NCI-H82 treated with DMSO at 0.1 percent for 48 hours (cell line): ENCODE data around the gene SPPL3.
"Not testable (repeated sequence)": the region's sequence is repeated elsewhere in the genome, so short reads cannot be mapped to it uniquely, and the experiment has no call there.

Experiments used
- DNase-seq: peaks from one replicate; lab custom pipeline; 2025; ENCODE audit not compliant: unreplicated experiment; lab: John Stamatoyannopoulos, UW

The SPPL3 gene

DNA sequence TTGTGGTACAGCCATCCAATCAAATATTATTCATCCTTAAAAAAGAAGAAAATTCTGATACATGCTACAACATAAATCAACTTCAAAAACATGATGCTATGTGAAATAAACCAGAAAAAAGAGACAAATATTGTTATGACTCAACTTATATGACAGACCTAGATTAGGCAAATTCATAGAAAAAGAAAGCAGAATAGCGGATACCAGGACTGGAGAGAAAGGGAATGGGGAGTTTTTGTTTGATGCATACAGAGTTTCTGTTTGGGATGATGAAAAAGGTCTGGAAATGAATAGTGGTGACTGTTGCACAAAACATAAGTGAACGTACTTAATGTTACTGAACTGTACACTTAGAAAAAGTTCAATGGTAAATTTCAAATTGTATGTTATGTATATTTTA is 82.3 kb downstream of the SPPL3 start:
- no peak for DNase-seq

DNA sequence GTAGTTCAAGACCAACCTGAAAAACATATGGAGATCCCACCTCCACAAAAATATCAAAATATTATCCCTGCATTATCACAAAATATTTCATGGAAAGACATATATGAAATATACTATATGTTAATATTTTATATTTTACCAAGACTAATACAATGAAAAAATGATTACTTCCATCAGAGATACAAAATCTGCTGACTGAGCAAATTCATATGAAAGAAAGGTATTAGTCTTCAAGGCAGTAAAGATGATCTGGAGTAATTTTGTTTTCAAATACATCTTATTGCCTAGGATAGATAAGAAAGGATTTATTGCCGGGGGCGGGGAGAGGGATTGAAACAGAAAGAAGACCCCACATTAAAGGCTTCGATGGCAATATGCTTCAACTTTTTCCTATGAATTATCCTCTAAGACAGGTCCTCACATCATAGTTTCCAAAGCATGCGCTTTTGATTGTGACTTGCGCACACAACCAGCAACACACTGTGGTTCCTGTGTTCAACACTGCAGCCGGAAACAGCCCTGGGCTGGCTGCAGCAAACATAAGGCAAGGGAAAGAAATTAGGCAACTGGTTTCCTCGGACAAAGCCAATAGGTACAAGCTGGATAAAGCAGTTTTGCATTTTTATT is 83.2 kb downstream of the SPPL3 start:
- no peak for DNase-seq

DNA sequence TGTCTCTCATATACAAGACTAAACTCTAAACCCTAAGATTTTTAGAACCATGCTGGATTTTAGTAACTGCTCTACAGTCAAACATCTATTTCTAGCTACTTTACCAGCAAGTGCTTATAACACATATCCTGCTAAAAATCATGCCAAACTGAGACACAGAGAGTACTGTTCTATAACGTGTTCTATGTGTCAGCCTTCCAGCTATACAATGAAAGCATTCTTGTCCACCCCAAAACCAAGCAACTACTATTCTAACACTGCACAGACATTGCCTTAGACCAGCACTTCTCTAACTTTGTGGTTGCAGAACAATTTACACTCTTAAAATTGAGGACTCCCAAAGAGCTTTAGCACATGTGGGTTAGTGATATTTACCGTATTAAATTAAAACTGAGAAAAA is 85.7 kb downstream of the SPPL3 start:
- no peak for DNase-seq

DNA sequence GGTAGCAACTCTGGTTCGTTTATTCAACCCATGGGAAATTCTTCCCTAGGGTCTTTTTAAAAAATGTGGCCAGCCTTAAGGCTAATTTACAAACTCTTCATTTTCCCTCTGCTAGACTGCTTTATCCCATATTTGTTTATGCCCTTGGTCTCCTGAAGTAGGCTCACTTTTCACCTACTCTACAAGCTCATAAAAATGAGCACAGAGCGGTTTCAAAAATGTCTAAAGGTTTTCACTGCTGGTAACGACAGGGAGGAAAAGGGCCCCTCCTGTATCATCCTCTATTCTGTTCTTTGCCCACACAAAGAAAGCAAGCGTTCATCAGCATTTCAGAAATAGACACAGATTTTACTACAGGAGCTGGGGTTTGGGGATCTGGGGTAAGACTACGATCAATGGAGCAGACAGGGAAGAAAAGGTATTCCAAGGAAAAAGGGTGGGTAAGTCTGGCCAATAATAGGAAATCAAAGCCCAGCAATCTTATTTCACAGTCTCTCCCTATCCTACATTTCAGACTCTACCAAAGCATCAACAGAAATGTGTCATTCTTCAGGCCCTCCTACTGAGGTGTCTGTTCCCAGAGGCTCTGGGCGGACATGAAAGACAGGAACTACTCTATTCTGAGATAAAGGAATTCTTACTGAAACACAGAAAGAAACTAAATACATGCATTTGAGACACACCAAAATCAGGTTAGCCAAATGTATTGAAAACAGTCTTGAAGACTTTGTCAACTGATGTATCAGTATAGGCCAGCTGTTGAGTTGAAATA is 86.4 kb downstream of the SPPL3 start:
- DNase-seq: no peak

DNA sequence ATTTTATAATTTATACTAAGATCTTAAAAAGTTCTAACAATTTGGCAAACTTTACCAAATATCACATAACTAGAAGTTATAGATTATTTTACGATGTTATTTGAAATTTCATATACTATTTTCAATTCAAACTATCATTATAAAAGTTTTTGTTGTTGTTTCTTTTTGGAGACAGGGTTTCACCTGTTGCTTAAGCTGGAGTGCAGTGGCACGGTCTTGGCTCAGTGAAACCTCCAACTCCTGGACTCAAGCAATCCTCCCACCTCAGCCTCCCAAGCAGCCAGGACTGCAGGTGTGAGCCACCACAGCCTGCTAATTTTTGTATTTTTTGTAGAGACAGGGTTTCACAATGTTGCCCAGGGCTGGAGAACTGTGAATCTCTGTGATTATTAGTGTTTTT is 87.8 kb downstream of the SPPL3 start:
- no peak for DNase-seq

DNA sequence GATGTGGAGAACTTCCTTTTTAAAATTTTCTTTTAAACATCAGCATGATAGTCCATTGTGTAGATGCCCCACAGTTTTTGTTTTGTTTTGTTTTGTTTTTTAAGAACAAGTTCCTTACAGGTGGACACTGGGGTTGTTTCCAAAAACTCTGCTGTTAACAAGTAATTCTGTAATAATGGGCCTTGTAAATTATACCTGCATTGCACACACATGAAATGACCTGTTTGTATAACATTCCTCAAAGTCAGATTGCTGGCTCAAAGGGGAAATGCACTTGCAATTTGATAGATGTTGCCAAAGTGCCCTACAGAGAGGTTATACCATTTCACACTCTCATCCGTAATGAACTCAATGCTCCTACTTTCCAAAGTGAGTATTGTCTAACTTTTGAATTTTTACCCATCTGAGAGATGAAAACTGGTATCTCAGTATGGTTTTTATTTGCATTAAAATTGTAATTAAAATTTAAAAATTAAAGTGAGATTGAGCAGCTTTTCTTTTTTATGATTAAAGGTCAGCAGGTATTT is 89.2 kb downstream of the SPPL3 start:
- no peak for DNase-seq

DNA sequence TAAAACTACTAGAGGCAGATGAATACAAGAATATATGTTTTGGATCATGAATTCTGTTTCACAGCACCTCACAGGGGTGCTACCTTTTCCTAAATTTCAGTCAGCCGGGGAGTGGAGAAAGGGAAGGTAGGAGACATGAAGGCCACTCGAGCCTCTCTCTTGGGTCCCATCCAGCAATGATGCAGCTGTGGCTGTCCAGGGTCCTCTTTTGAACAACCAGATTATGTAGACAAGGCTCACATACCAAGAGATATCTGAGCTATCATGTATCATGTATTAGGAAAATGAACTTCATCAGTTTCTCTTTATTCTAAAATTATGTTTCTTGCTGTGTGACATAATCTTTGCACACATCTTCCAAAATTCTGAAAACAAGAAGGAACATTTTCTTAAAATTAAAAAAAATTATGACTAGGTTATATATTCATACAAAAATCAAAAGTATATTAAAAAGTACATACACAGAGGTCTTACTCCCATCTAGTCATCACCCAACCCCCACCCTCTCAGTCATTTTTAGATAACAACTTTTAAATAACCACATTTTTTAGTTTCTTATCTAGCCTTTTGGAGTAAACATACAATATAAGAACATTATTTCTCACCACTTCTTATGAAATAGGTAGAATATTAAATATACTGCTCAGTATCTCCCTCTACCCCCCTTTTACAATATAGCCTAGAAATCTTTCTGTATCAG is 89.8 kb downstream of the SPPL3 start:
- no peak for DNase-seq

DNA sequence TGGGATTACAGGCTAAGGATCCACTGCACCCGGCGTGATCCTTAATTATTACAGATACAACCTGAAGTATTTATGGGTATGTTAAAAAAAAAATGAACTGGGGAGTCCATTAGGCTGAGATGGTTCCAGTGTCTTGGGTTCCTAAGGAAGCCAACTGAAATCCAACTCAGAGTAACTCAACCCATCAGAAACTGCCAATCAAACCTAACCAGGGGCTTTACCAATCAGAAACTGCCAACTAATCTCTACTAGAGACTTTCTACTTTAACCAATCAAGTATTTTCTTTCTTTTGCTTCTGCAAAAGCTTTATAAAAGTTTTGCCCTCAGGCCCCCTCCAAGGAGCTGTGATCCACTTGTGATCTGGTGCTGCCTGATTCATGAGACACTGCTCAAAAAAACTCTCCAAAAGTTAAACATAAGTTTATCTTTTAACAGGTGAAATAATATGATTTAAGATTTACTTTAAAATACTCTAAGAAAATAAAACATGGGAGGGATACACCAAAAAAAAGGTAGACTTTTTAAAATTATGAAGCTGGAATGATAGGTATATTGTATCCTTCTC is 90.5 kb downstream of the SPPL3 start:
- no peak for DNase-seq

DNA sequence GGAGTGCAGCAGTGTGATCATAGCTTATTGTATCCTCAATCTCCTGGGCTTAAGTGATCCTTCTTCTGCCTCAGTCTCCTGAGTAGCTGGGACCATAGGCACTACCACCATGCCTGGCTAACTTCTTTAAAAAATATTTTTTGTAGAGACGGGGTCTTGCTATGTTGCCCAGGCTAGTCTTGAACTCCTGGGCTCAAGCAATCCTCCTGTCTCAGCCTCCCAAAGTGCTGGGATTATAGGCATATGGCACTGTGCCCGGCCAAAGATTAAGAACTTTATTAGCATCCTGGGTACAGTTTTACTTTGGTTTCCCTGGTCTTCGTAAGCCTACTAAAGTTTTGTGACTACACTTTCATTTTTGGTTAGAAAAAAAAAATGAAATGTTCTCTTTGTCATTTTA is 94.1 kb downstream of the SPPL3 start:
- DNase-seq: no peak

DNA sequence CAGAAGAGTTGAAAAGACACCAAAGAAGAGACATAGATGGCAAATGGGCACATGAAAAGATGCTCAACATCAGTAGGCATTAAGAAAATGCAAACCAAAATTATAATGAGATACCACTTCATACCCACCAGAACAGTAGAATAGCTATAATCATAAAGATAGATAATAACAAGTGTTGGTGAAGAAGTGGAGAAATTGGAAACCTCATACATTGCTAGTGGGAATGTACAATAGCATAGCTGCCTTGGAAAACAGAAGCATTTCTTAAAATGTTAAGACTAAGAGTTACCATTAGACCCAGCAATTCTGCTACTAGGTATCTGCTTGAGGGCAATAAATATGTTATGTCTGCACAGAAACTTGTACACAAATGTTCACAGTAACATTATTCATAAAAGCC is 99.7 kb downstream of the SPPL3 start:
- DNase-seq: no peak

DNA sequence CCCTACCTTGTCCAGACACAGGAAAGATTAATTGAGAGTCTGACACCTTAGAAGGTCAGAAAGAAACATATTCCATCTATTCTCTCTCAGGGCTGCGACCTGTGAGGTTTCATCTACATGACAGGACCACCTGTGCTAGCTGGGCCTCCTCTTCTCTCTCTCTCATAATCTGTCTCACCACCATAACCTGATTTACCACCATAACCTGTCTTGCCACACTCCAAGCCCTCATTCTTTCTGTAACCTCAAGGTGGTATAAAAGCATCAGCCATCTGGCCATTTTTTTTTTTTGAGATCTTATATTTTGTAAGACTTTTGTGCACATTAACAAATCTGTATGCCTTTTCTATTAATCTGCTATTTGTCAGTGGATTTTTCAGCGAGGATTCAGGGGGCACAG is 103.0 kb downstream of the SPPL3 start:
- DNase-seq: no peak

DNA sequence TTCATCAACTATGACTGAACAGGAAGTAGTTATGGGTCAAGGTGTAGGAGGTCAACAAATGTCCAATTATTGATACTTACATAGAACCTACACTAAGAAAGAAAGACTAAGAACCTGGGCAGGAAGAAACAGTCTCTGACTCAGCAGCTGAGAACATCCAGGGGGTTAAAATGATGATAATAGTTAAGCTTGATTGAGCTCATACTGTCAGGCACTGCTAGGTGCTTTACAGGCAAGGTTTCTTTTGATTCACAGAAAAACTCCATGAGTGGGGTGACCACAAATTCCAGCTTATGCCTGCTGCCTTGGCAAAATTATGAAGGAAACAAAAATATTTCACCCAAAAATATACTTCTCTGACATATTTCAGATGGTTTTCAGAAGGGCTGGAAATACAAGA is 103.5 kb downstream of the SPPL3 start:
- DNase-seq: no peak

DNA sequence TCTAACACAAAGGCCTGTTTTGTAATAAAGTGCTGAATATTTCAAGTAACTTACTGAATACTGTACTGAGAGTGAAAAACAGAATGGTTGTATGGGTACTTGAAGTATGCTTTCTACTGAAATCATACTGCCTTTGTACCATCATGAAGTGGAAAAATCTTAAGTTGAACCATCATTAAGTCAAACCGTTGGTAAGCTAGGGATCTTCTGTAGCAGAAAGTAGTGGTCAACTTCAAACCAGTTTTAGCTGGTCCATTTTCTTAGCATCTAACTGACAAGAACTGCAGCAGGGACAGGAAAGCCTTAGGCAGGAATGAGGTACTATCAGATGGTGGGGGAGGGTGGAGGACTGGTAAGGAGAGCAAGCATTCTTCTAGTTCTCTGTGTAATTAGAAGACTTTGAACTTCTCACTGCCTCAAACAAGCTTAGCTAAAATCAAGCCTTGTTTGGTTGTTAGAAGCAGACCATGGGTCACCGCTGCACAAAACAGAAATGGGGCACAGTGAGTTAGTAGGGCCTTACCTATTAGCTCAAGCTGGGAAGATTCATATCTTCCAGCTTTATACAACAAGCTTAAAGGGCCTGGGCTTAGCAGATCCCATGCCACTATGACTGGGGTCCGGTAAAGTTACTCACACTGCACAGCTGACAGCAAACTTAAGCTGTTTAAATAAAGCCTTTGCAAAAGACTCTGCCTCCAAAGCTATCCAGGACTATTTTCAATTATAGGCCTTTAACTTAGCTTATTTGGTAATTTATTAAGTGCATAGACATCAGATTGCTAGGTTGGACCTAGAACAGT is 104.7 kb downstream of the SPPL3 start:
- peak; percentile 23 for DNase-seq

DNA sequence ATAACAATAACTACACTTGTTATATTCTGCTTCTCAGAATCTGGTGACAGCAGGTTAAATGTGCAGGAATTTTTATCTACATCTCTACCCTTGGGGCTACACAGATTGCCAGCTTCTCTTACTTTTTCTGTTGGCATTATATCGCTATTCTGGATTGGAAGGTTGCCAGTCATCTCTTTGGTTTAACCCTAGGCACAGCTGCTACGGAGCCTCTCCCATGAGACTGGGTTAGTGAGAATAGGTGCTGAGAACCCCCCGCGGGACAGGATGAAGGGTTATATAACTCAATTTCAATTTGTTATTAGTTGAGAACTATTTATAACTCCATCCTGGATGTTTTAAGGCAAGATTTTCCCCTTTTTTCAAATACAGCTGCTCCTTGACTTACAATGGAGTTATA is 105.5 kb downstream of the SPPL3 start:
- no peak for DNase-seq

DNA sequence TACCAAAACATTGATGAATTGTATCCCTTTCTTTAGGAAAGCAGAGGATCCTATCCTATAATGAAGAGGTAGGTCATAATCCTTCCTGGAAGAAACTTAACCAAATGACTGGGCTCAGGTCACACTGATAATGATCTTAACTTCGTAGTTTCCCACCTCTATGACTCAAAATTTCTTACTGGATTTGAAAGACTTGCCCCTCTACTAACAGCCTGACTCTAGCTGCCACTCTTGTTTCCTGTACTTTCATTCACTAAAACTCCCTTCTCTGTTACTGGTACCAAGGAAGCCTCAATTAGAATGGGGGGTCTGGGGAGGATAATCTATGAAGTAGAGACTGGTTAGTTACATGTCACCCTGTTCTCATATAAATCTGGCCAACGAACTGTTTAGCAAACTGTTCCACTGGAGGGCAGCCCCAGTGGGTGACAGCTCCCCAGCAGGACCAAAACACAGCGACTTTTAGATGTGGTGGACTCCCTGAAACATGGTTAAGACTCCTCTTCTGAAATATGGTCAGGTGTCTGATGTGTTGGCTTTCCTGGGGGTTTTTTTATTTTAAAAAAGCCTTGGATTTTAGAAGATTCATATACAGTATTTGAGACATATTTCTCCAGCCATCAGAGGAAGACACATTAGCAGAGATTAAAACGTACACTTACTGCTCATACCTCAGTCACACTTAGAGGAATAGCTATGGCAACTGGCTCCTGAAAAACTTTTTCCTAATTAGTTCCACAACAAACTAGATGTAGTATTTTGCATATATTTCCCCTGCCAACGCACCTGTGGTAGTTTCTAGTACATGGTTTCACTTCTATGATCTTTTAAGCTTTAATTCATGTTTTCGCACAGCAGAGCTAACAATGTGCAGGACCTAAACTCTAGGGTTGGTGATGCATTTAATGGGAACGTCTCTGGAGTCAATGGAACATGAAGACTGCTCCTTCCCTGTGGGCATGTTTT is 106.2 kb downstream of the SPPL3 start:
- no peak for DNase-seq

DNA sequence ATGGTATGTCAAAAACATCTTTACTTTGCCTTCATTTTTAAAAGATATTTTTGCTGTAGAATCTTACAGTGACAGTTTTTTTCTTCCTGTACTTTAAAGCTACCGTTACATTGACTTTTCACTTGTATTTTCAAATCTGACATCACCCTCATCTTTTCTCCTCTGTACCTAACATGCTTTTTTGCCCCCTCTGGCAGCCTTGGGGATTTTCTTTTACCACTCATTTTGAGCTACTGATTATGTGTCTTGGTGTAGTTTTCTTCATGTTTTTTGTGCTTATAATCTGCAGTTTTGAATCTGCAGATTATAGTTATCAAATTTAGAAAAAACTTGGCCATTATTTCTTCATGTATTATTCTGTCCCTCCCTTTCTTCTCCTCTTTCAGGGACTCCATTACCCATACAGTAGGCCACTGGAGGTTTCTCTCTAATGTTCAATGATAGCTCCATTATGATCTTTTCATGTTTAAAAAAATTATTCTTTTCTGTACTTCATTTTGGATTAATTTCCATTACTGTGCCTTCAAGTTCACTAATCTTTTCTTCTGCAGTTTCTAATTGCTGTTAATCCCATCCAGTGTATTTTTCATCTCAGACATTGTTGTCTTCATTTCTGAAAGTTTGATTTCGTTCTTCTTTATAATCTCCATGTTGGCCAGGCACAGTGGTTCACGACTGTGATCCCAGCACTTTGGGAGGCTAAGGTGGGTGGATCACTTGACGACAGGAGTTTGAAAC is 108.5 kb downstream of the SPPL3 start:
- DNase-seq: no peak

DNA sequence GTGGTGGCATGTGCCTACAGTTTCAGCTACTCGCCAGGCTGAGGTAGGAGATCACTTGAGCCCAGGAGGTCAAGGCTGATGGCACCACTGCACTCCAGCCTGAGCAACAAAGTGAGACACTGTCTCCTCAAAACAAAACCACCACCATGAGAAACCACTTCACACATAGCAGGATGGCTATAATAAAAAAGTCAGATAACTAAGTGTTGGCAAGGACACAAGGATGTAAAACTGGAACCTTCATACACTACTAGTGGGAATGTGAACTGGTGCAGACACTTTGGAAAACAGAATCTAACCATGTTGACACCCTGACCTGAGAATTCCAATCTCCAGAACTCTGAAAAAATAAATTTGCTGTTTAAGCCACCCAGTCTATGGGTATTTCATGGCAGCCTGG is 110.8 kb downstream of the SPPL3 start:
- no peak for DNase-seq

DNA sequence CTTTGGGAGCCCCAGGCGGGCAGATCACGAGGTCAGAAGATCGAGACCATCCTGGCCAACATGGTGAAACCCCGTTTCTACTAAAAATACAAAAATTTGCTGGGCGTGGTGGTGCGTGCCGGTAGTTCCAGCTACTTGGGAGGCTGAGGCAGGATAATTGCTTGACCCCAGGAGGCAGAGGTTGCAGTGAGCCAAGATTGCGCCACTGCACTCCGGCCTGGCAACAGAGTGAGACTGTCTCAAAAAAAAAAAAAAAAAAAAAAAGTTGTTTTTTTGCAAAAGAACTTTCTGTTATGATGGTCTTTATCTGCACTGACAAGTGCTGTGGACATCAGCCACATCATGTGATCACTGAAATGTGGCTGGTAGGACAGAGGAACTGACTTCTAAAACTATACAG is 111.7 kb downstream of the SPPL3 start:
- not testable (repeated sequence) for DNase-seq

DNA sequence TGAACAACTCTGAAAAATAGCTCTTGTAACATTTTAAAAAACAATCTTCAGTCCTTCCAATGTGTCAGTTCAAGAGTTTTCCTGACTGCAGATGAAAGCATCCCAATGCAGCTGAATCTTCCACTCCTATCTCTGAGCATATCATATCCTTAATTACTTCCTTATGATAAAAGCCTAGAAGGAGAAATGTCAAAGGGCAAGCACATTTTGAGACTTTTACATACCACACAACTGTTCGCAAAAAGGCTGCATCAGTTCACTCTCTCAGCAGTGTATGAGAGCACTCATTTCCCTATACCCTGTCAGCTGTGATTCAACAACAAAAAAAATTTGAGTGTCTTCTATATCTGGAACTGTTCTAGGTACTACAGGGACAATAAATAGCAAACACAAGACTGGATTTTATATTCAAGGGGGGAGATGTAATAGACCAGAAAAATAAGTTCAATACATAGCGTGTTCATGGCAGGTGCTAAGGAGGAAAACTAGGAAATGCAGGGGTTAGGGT is 112.4 kb downstream of the SPPL3 start:
- no peak for DNase-seq
